DLD1 (cell line): ENCODE measurements around the gene LPCAT1.
"Not testable (repeated sequence)": the region's sequence is repeated elsewhere in the genome, so short reads cannot be mapped to it uniquely, and the experiment has no call there.

Experiments used
- in situ Hi-C: cut with HindIII; loops from 2 replicates; pipeline ENCODE4 v1.10.0; 2017; ENCODE audit warnings: low sequenced_read_pairs

LPCAT1 gene, protein sequence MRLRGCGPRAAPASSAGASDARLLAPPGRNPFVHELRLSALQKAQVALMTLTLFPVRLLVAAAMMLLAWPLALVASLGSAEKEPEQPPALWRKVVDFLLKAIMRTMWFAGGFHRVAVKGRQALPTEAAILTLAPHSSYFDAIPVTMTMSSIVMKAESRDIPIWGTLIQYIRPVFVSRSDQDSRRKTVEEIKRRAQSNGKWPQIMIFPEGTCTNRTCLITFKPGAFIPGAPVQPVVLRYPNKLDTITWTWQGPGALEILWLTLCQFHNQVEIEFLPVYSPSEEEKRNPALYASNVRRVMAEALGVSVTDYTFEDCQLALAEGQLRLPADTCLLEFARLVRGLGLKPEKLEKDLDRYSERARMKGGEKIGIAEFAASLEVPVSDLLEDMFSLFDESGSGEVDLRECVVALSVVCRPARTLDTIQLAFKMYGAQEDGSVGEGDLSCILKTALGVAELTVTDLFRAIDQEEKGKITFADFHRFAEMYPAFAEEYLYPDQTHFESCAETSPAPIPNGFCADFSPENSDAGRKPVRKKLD

DNA sequence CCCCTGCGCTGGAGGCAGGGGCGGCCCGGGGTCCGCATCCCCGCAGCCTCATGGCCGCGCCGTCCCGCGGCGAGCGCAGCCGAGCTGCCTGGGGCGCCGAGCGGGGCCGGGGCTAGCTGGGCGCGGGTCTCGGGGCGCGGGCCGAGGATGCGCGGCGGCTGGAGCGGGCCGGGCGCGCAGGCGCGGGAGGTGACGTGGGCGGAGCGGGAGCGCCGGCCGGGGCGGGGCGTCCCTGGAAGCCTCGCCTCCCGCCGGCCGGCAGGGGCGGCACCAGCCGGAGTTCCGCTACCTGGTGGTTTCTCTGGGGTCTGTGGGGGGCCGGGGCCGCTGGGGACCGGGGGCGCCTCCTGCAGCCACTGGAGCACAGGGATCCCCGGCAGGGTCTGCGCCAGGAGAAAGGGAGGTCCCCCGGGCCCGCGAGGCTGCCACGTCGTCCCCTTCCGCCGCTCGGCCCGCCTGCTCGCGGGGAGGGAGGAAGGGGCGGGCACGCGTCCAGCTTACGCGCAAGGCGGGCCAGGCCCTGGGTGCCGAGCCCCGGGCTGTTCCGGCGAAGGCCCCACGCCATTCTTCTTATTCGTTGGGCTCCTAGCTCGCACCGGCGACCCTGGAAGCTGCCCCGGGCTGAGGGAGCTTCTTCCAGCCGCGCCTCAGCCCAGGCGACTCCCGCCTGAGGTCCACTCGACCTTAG, at the start of gene LPCAT1:
TSS of gene LPCAT1 (minus strand) at position 168 of the 688 bp plus-strand sequence. CDS start at position 52, 116 bp downstream.
- in situ Hi-C loops: no loop called here

- in situ Hi-C loops: not testable (repeated sequence)
Observed at GRCh38 chr5:1571875-1572274, 48.1 kb upstream of the LPCAT1 start.

- in situ Hi-C loops: no loop called here
Observed at GRCh38 chr5:1570975-1571374, 47.2 kb upstream of the LPCAT1 start.

DNA sequence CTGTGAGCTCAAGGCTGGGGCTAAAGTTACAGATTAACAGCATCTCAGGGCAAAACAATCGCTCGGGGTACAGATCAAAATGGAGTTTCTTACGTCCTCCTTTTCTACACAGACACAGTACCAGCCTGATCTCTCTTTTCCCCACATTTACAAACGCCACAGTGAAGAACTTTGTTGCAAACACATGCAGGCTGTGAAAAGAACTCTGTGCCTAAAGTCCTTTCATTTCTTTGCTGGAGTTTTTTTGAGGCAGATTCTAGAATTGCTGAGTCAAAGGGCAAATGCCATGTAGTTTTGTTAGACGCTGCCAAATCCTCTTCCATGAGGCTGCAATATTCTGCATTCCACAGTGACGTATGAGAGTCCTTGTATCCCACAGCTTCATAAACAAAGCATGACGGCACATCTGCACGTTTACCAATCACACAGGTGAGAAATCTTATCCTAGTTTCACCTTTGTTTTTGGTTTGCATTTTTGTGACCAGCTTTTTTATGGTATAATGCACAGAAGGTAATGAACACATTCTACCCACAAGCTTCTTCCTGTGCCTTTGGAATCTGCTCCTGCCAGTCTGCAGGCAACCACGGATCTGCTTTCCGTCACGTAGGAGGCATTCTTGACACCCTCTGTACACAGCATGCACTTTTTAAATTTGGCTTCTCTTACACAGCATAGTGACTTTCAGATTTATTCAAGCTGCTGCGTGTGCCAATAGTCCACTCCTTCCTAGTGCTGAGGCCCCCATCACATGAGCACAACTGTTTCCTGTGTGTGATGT, 44.6 kb upstream of the LPCAT1 start:
- in situ Hi-C loops: no loop called here

- in situ Hi-C loops: not testable (repeated sequence)
Observed at GRCh38 chr5:1567527-1568200, 43.9 kb upstream of the LPCAT1 start.

- in situ Hi-C loops: no loop called here
Observed at GRCh38 chr5:1565737-1566734, 42.3 kb upstream of the LPCAT1 start.

GRCh38 chr5:1564824-1565736, 41.3 kb upstream of the LPCAT1 start:
- in situ Hi-C loops: no loop called here

DNA sequence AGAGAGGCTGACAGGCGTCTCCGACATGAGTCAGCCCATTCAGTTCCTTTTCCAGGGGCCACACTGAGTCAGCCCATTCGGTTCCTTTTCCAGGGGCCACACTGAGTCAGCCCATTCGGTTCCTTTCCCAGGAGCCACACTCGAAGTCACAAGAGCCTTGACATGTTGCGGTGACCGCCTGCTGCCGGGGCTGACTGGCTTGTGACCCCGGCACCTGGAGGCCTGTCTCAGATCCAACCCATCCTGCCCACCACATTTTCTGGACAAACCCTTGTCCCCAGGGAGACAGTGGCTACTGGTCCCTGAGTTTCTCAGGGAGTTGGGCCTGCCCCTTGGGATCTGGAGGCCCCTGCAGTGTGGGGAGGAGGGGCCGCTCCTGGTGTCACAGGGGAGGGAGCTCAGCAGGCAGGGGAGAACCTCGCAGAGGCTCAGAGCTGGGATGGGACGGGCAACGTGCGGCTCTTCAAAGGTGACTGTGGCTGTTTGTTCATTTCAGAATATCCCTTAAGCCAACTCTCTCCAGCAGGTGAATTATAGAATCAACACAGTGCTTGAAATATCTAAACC, 40.5 kb upstream of the LPCAT1 start:
- in situ Hi-C loops: no loop called here

DNA sequence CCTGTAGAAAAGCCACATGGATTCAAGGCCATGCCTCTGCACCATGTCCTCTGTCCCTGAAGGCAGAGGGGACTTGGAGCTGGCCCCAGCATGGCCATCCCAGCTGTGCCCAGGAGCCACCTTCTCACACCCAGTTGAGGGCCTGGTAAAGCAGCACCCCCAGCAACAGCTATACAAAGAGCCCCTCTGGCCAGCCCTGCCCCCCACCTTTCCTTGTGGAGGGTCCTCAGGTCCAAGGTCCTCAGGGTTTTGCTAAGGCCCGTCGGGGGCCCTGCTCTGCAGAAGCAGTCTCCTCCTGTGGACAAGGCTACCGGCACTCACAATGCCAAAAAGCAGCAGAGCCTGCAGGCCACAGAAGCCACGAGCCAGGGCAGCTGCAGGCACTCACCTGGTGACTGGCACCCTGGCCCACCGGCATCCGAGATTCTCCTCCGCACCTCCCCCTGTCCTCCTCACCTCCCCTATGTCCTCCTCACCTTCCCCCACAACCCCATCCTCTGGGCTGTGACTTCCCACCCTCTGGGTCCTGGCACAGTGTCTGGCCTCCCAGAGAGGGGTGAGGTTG, 39.9 kb upstream of the LPCAT1 start:
- in situ Hi-C loops: no loop called here

DNA sequence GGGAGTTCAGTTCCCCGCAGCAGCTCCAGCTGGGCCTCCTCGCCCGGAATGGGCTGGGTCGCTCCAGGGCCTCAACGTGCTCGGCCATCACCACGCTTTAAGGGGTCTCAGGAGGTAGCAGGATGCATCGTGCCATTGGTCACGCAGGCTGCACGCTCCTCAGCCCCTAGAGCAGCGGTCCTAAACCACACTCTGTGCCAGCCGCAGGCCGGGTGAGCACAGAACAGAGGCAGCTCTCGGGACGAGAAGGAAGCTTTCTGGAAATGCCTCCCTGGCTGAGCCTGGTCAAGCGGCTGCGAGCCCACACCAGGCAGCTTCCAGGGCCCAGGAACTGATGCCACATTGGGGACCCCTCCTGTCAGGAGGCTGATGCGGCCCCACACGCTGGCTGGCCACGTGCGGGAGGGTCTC, 39.3 kb upstream of the LPCAT1 start:
- in situ Hi-C loops: no loop called here

GRCh38 chr5:1562599-1562998, 38.8 kb upstream of the LPCAT1 start:
- in situ Hi-C loops: no loop called here

GRCh38 chr5:1561402-1561929, 37.7 kb upstream of the LPCAT1 start:
- in situ Hi-C loops: no loop called here

GRCh38 chr5:1560499-1560898, 36.7 kb upstream of the LPCAT1 start:
- in situ Hi-C loops: not testable (repeated sequence)

DNA sequence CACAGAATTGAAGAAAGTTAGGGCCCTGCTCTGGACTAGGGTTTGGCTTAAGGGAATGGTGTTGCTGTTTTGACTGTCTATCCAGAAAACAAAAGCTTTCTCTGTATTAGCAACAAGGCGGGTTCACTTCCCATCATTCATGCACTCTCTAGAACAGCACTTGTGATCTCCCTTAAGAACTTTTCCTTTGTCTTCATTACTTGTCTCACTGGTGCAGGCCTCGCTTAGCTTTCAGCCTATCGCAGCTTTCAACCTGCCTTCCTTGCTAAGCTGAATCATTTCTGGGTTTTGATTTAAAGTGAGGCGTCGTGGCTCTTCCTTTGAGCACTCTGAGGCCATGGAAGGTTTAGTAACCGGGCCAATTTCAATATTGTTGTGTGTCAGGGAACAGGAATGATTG, 35.2 kb upstream of the LPCAT1 start:
- in situ Hi-C loops: no loop called here

- in situ Hi-C loops: no loop called here
Observed at GRCh38 chr5:1557114-1557873, 33.5 kb upstream of the LPCAT1 start.

GRCh38 chr5:1555808-1556731, 32.3 kb upstream of the LPCAT1 start:
- in situ Hi-C loops: no loop called here
